Mammary epithelial cell (primary cell): ENCODE measurements around the gene SEPTIN2.

Experiments
- CTCF ChIP-seq, 2 donors: IDR thresholded peaks in 1 of 2; conservative IDR thresholded peaks in 1 of 2; 2 replicates each; pipeline ENCODE4 v1.5.1; 2011 to 2012; ENCODE audit warnings: inconsistent platforms in 2 of 2, low read length in 2 of 2, mild to moderate bottlenecking in 2 of 2, control low read depth in 1 of 2, low read depth in 1 of 2; ENCODE audit not compliant: insufficient read depth in 1 of 2; ENCODE audit errors: extremely low read depth in 1 of 2
- EZH2 ChIP-seq: IDR thresholded peaks from 2 replicates; pipeline ENCODE4 v1.6.1; 2012; ENCODE audit warnings: low read length, inconsistent platforms, borderline replicate concordance

DNA sequence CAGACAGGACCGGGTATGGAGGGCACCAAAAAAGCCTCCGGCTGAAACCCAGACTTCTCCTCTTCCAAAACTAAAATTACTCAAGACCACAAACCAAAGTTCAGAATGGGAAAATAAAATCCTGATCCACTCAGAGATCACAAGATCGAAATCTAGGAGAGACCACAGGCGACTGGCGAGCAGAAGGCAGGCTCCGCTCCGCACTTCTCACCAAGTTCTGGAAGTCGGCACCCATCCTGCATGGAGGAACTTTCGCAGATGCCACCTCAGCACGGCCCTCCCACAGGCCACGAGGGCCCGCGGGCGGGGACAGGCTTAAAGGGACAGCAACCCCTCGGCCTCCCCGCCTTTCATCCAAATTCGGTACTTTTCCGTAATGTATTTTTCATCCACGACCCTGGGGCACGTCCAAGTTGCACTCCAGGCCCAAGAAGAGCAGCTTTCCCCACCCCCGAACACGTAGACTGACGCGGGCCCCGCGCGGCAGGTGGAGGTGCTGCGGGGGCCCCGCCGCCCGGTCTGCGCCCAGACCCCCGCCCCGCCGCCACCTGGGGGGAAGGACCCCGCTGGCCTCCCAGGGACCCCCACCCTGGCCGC, 43.9 kb upstream of the SEPTIN2 start:
- TF ChIP-seq CTCF (conservative IDR thresholded peaks at IDR 0.05 in 1 of 2, IDR thresholded peaks at IDR 0.05 in 1 of 2; ENCODE audit: extremely low read depth in 1 of 2, insufficient read depth in 1 of 2, low read depth in 1 of 2, low read length in 2 of 2) (no peak), EZH2 (no peak)
